SU-DHL-6 (cell line): ENCODE measurements around the gene AGBL4.

Experiments
- EZH2phosphoT487 ChIP-seq: fragments of 200-600 bp; sonication (generic), shearing (Covaris generic); conservative IDR thresholded peaks from 2 replicates; pipeline ENCODE4 v1.6.1; 2018; ENCODE audit warnings: mild to moderate bottlenecking, antibody characterized with exemption, low read length, moderate library complexity, mixed read lengths
- TF ChIP-seq, protein P1 (sequence below): fragments of 200-600 bp; sonication (generic); IDR thresholded peaks from one replicate; pipeline ENCODE4 v1.5.1; 2017; ENCODE audit warnings: antibody characterized with exemption, mild to moderate bottlenecking, low read length, moderate library complexity; ENCODE audit not compliant: insufficient read depth, poor library complexity, severe bottlenecking

DNA sequence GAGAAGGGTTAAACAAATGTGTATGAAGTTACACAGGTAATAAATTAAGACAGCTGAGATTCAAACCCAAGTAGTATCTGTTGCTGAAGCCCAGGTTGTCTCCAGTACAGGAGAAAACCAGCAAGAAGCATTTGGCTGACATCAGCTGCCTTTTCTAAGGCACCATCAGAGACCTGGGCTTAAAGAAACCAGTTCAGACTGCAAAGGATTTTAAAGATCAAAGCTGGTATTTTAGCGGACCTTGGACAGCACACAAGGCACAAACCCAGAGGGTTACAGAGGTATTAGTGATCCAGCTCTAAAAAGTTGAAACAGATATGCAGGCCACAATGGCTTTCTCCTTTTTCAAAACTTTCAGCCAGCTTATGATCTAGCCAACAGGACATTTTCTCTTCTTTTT is 1270.5 kb downstream of the AGBL4 start:
- TF ChIP-seq, protein P1, sequence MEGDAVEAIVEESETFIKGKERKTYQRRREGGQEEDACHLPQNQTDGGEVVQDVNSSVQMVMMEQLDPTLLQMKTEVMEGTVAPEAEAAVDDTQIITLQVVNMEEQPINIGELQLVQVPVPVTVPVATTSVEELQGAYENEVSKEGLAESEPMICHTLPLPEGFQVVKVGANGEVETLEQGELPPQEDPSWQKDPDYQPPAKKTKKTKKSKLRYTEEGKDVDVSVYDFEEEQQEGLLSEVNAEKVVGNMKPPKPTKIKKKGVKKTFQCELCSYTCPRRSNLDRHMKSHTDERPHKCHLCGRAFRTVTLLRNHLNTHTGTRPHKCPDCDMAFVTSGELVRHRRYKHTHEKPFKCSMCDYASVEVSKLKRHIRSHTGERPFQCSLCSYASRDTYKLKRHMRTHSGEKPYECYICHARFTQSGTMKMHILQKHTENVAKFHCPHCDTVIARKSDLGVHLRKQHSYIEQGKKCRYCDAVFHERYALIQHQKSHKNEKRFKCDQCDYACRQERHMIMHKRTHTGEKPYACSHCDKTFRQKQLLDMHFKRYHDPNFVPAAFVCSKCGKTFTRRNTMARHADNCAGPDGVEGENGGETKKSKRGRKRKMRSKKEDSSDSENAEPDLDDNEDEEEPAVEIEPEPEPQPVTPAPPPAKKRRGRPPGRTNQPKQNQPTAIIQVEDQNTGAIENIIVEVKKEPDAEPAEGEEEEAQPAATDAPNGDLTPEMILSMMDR: no peak
- TF ChIP-seq EZH2phosphoT487: no peak
